Activated CD4-positive, alpha-beta T cell treated with anti-CD3 and anti-CD28 coated beads, Interleukin-2, amount 50 U/mL, for 1 hour (primary cell): Measurements from ENCODE around the gene PLAC9.
"Not testable (repeated sequence)": the region's sequence is repeated elsewhere in the genome, so short reads cannot be mapped to it uniquely, and the experiment has no call there.

Experiments
- DNase-seq: peaks from one replicate; pipeline ENCODE4 v3.0.0-alpha.2; 2020

Gene PLAC9

GRCh38 chr10:80140251-80140650 is 7.7 kb downstream of the PLAC9 start:
- no peak for DNase-seq

DNA sequence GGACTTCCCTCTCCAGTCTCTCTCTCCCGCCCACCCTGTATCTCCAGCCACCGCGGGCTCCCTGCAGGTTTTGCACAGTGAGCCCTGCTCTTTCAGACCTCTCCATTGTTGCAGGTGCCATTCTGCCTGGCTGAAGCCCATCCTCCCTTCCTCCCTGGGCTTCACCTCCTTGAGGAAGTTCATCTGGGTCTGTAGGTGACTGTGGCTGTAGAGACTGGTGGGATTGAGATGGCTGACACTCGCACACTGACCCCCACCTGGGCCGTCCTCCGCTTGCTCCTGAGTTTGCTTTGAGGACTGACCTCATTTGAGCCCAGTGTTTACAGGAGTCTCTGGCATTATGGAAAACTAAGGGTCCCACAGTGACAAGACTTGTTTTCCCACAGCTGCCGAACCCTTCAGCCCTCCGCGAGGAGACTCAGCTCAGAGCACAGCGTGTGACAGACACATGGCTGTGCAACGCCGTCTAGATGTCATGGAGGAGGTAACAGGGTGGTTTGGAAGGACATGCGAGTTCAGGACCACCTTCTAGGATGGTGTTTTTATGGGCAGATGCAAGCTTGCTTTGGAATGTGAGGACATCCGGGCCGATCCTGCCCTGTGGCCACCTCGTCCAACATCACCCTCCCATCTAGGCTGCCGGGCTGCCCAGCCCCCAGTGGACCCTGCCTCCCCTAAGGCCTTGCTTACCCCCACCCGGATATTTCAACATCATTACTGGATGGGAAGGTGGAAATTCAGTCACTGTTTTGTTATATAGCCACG is 9.3 kb downstream of the PLAC9 start:
- no peak for DNase-seq

- peak; percentile 10 for DNase-seq
Measured at GRCh38 chr10:80144067-80144695, 11.7 kb downstream of the PLAC9 start.

- DNase-seq: peak; percentile 25
Measured at GRCh38 chr10:80144696-80145131, 12.2 kb downstream of the PLAC9 start.

- not testable (repeated sequence) for DNase-seq
Measured at GRCh38 chr10:80145406-80146308, 13.1 kb downstream of the PLAC9 start.

- no peak for DNase-seq
Measured at GRCh38 chr10:80146918-80147317, 14.4 kb downstream of the PLAC9 start.

DNA sequence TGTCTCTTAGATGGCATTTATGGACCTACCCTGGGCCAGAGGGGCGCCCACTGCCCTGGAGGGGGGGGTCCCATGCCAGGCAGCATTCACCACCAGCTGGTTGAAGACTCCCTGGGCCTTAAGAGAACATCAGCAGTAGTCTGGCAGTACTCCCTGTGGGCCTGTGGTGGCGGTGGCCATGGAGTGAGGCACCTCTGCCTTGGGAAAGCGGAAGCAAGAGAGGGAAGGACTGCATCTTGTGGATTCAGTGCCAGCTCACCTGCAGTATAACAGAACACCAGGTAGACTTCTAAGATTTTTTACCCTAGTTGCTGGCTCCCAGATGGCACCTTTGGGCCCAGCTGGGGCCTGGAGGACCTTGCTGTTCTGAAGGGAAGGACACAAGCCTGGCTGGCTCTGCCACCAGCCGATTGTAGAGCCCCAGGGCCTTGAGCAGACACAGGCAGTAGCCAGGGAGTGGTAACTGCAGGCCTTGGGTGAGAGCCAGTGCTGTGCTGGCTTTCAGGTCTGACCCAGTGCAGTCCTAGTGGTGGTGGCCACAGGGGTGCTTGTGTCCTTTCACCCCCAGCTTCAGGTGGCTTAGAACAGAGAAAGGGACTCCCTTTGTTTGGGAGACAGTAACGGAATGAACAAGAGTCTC is 15.8 kb downstream of the PLAC9 start:
- DNase-seq: no peak

GRCh38 chr10:80149123-80149522 is 16.6 kb downstream of the PLAC9 start:
- no peak for DNase-seq

- no peak for DNase-seq
Measured at GRCh38 chr10:80150172-80150571, 17.6 kb downstream of the PLAC9 start.

GRCh38 chr10:80152820-80153219 is 20.3 kb downstream of the PLAC9 start:
- DNase-seq: no peak

- no peak for DNase-seq
Measured at GRCh38 chr10:80153460-80153859, 20.9 kb downstream of the PLAC9 start.

DNA sequence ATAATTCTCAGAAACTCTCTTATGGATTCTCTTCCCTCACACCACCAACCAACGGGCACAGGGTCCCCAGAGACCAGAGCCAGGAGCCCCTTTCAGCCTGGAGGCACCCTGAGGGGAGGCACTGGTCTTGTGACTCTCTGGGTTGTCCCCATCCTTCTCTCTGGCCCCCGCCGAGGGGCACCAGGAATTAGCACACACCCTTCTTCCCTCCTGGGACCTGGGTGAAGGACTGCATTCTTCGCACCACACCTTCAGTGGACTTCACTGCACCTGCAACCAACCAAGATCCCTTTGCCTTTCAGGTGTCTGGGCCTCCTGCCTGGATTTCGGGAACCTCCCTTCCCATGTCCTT is 22.1 kb downstream of the PLAC9 start:
- no peak for DNase-seq

GRCh38 chr10:80154978-80155695 is 22.6 kb downstream of the PLAC9 start:
- DNase-seq: no peak

DNA sequence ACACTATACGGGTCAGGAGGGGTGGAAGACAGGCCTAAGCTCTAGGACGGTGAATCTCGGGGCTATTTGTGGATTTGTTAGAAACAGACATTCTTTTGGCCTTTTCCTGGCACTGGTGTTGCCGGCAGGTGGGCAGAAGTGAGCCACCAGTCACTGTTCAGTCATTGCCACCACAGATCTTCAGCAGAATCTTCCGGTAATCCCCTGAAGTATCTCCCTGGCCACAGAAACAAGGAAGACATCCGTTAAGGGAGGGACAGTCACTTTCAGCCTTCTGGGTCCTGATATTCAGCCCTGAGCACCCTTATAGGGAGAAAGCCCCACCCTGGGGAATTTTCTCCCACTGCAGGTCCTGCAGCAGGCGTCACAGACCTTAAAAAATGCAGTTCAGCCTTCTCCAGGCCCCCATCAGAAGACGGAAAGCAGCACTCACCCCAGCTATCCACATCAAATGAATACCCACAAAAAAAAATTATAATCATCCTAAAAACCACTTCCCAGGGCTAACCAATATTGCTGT is 23.2 kb downstream of the PLAC9 start:
- DNase-seq: no peak

GRCh38 chr10:80156216-80156615 is 23.7 kb downstream of the PLAC9 start:
- no peak for DNase-seq

- no peak for DNase-seq
Measured at GRCh38 chr10:80157561-80157960, 25.0 kb downstream of the PLAC9 start.

DNA sequence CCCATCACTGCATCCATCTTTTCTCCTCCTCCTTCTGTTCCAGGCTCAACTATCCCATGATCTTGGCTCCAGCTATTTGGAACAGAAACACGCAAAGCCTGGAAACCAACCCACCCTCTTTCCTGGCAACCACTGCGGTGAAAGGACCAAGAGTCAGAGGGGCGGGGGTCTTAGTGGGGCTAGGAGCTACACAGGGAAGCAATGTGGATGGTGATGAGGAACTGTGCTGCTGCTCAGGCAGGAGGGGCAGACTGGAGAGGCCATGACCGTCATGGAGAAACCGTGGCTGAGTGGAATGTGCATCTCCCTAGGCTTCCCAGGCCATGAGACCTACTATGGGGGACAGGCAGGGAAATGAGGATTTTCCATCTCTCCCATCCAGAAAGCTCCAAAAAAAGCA is 25.6 kb downstream of the PLAC9 start:
- DNase-seq: no peak

GRCh38 chr10:80158598-80159127 is 26.1 kb downstream of the PLAC9 start:
- DNase-seq: no peak

DNA sequence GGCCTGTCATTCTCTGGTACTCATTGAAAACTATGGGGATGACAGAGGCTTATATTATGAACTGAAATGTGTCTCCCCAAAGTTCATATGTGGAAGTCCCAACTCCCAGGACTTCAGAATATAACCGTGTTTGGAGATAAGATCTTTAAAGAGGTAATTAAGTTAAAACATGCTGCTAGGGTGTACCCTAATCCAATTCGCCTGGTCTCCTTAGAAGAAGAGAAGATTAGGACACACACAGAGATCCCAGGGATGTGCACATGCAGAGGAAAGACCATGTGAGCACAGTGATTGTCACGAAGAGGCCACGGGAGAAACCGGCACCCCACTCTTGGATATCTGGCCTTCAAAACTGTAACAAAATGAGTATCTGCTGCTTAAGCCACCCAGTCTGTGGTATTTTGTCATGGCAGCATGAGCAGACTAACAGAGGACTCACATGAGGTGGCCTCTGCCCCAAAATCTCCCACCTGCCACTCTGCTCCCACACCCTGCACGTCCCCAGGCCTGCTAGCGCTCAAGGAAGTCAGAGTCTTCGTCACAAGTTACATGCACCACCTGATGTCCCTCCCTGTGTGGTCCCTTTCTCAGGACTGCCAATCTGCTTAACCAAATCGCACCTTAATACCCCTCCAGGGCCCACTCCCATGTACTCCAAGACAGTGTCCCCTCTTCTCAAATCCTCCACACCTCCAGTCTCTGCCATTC is 26.8 kb downstream of the PLAC9 start:
- no peak for DNase-seq

DNA sequence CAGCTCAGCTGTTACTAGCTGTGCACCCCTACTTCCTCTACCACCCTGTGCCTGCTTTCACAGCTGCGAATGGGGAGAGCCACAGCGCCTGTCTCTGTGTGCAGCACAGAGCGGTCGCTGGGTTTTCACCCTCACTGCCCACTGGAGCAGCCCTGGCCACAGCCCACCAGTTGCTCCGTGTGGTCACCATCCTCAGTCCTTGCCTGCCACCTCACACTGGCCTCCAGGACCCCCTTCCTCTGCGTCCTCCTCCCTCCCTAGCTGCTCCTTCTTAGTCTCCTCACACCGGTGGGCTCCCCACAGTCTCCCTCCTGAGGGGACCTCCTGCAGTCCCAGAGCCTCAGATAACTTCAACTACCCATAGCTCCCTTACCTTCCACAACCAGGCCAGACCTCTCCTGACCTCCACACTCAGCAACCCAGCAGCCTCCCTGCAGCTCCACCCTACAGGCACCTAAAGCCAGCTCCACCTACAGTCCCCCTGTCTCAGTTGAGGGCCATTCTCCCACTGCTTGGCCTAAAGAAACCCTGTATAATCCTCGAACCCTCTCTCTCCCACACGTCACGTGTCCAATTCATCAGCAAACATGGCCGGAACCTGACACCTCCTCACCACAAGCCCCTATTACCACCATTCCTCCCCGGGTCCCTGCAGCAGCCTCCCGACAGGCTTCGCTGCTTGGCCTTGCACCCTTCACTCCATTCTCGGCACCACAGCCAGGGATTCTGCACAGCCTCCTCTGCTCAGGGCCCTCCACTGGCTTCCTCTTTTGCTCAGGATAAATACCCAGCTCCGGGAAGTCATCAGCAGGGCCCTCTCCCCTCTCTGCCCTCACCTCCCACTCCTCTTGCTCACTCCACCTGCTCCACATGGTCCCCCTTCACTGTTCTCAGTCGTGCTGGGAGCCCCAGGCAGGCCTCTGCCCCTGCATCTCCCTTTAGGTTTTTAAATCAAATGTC is 28.1 kb downstream of the PLAC9 start:
- DNase-seq: no peak
